Skeletal muscle tissue (tissue), 4 donors: ENCODE data around the gene IL31RA. TPM values are rescaled to one million over a fixed set of nuclear protein-coding genes. Genes with fewer than 3 reads are reported as not detected.

Experiments used
- H3K27ac ChIP-seq: one replicate; pipeline ENCODE4 v1.7.0; 2013; ENCODE audit warnings: mild to moderate bottlenecking, low read depth, low read length, inconsistent platforms
- H3K27me3 ChIP-seq, 3 donors: one replicate each; pipeline ENCODE4 v1.7.0; 2013; ENCODE audit warnings: low read length in 3 of 3; ENCODE audit not compliant: control insufficient read depth in 3 of 3, insufficient read depth in 3 of 3
- H3K36me3 ChIP-seq, 3 donors: one replicate each; pipeline ENCODE4 v1.7.0; 2013; ENCODE audit warnings: low read length in 3 of 3; ENCODE audit not compliant: control insufficient read depth in 3 of 3, insufficient read depth in 3 of 3
- H3K4me1 ChIP-seq, 3 donors: one replicate each; pipeline ENCODE4 v1.7.0; 2013; ENCODE audit warnings: low read length in 3 of 3, mild to moderate bottlenecking in 3 of 3; ENCODE audit not compliant: control insufficient read depth in 3 of 3, insufficient read depth in 3 of 3
- H3K4me3 ChIP-seq, 3 donors: one replicate each; pipeline ENCODE4 v1.7.0; 2013; ENCODE audit warnings: low read length in 3 of 3
- H3K9ac ChIP-seq, 3 donors: one replicate each; pipeline ENCODE4 v1.7.0; 2013; ENCODE audit warnings: low read length in 3 of 3, mild to moderate bottlenecking in 3 of 3, moderate library complexity in 2 of 3, low read depth in 1 of 3
- H3K9me3 ChIP-seq, 3 donors: one replicate each; pipeline ENCODE4 v1.7.0; 2013; ENCODE audit warnings: low read length in 3 of 3; ENCODE audit not compliant: control insufficient read depth in 3 of 3
- total RNA-seq: library from RNA; depleted of rRNA; stranded (reverse); fragments of >200 nt; gene quantifications from one replicate; pipeline ENCODE4 v1.2.3, GENCODE V29; 2014
- donor health status: Osteomylitis.

IL31RA gene
- total RNA-seq, 1 donor from 2014 or later = 1.0 TPM

GRCh38 chr5:55920784-55921183 is 69.6 kb downstream of the IL31RA start:
- Histone ChIP-seq H3K27me3 (no peaks in the 10 kb centered on the region), H3K9me3 (no peaks in the 10 kb centered on the region), H3K36me3 (no peaks in the 10 kb centered on the region), H3K27ac (no peak overlapping the region), H3K4me1 (peaks cover 3% of the 10 kb centered on the region in 3 donors), H3K4me3 (no peak overlapping the region), H3K9ac (no peak overlapping the region)

- Histone ChIP-seq H3K27ac (no peak overlapping the region), H3K36me3 (no peaks in the 10 kb centered on the region), H3K27me3 (no peaks in the 10 kb centered on the region), H3K4me1 (peaks cover 3% of the 10 kb centered on the region in 3 donors), H3K4me3 (no peak overlapping the region), H3K9ac (no peak overlapping the region), H3K9me3 (no peaks in the 10 kb centered on the region)
Observed at GRCh38 chr5:55921617-55922016, 70.5 kb downstream of the IL31RA start.

- peak overlapping the region; percentile 8 to 38 (median 20) for H3K9ac ChIP-seq
- no peak overlapping the region for H3K27ac ChIP-seq
- H3K27me3 ChIP-seq = peaks cover 0 to 6% (median 0%) of the 10 kb centered on the region in 3 donors
Observed at GRCh38 chr5:55923177-55923771, 72.1 kb downstream of the IL31RA start.

GRCh38 chr5:55923865-55924500 is 72.8 kb downstream of the IL31RA start:
- peaks cover 3% of the 10 kb centered on the region in 3 donors for H3K4me1 ChIP-seq
- H3K36me3 ChIP-seq = no peaks in the 10 kb centered on the region
- H3K4me3 ChIP-seq = no peak overlapping the region
- H3K9me3 ChIP-seq = no peaks in the 10 kb centered on the region
- no peak overlapping the region for H3K9ac ChIP-seq
- H3K27ac ChIP-seq = no peak overlapping the region
- peaks cover 0 to 6% (median 0%) of the 10 kb centered on the region in 3 donors for H3K27me3 ChIP-seq

More at GRCh38 chr5:55923177-55923771, 72.1 kb downstream of the IL31RA start:
- H3K4me3 ChIP-seq = peak overlapping the region; percentile 55 to 64 (median 64)
- no peaks in the 10 kb centered on the region for H3K36me3 ChIP-seq
- no peaks in the 10 kb centered on the region for H3K9me3 ChIP-seq
- peaks cover 3% of the 10 kb centered on the region in 3 donors for H3K4me1 ChIP-seq

- H3K9me3 ChIP-seq = no peaks in the 10 kb centered on the region
- H3K9ac ChIP-seq = no peak overlapping the region
- peaks cover 0 to 6% (median 0%) of the 10 kb centered on the region in 3 donors for H3K27me3 ChIP-seq
- H3K27ac ChIP-seq = no peak overlapping the region
- H3K36me3 ChIP-seq = no peaks in the 10 kb centered on the region
- peaks cover 3% of the 10 kb centered on the region in 3 donors for H3K4me1 ChIP-seq
- H3K4me3 ChIP-seq = no peak overlapping the region
Observed at GRCh38 chr5:55924744-55925143, 73.6 kb downstream of the IL31RA start.

- no peak overlapping the region for H3K9ac ChIP-seq
- no peaks in the 10 kb centered on the region for H3K36me3 ChIP-seq
- H3K9me3 ChIP-seq = no peaks in the 10 kb centered on the region
- peaks cover 0 to 6% (median 0%) of the 10 kb centered on the region in 3 donors for H3K27me3 ChIP-seq
- no peak overlapping the region for H3K27ac ChIP-seq
- no peak overlapping the region for H3K4me3 ChIP-seq
- peaks cover 3% of the 10 kb centered on the region in 3 donors for H3K4me1 ChIP-seq
Observed at GRCh38 chr5:55925181-55925580, 74.0 kb downstream of the IL31RA start.

GRCh38 chr5:55925712-55926111 is 74.6 kb downstream of the IL31RA start:
- no peak overlapping the region for H3K27ac ChIP-seq
- peaks cover 3% of the 10 kb centered on the region in 3 donors for H3K4me1 ChIP-seq

GRCh38 chr5:55926476-55926875 is 75.3 kb downstream of the IL31RA start:
- no peaks in the 10 kb centered on the region for H3K36me3 ChIP-seq
- H3K4me3 ChIP-seq = no peak overlapping the region
- no peak overlapping the region for H3K9ac ChIP-seq
- H3K9me3 ChIP-seq = no peaks in the 10 kb centered on the region
- peaks cover 3% of the 10 kb centered on the region in 3 donors for H3K4me1 ChIP-seq
- H3K27me3 ChIP-seq = peaks cover 0 to 6% (median 0%) of the 10 kb centered on the region in 3 donors
- no peak overlapping the region for H3K27ac ChIP-seq

More at GRCh38 chr5:55925712-55926111, 74.6 kb downstream of the IL31RA start:
- Histone ChIP-seq H3K27me3 (peaks cover 0 to 6% (median 0%) of the 10 kb centered on the region in 3 donors), H3K9me3 (no peaks in the 10 kb centered on the region), H3K36me3 (no peaks in the 10 kb centered on the region), H3K4me3 (no peak overlapping the region), H3K9ac (no peak overlapping the region)

- Histone ChIP-seq H3K27ac (no peak overlapping the region), H3K36me3 (no peaks in the 10 kb centered on the region), H3K4me3 (no peak overlapping the region), H3K9ac (no peak overlapping the region), H3K9me3 (no peaks in the 10 kb centered on the region), H3K27me3 (peaks cover 0 to 6% (median 0%) of the 10 kb centered on the region in 3 donors), H3K4me1 (peaks cover under 1 to 3% (median 3%) of the 10 kb centered on the region in 3 donors)
Observed at GRCh38 chr5:55927861-55928655, 76.9 kb downstream of the IL31RA start.
